ENCODE data around the gene TRAF3IP1. TPM values are rescaled to one million over a fixed set of nuclear protein-coding genes. Genes with fewer than 3 reads are reported as not detected.

The TRAF3IP1 gene
- total and polyA plus RNA-seq, 2 of the 13 experiments (the other 11 are each of a cell fraction or from before 2014, with no cell fraction given), result 4.1 to 12.9 TPM

DNA sequence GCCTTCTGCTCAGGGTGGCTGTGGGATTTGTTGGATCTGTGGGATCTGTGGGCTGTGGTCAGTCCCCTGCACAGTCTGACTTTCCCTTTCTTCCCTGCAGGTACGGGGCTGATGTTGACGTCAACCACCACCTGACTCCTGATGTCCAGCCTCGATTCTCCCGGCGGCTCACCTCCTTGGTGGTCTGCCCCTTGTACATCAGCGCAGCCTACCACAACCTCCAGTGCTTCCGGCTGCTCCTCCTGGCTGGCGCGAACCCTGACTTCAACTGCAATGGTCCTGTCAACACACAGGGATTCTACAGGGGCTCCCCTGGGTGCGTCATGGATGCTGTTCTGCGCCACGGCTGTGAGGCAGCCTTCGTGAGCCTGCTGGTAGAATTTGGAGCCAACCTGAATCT lies 123.9 kb downstream of the TRAF3IP1 start:
- TF ChIP-seq, protein P1, sequence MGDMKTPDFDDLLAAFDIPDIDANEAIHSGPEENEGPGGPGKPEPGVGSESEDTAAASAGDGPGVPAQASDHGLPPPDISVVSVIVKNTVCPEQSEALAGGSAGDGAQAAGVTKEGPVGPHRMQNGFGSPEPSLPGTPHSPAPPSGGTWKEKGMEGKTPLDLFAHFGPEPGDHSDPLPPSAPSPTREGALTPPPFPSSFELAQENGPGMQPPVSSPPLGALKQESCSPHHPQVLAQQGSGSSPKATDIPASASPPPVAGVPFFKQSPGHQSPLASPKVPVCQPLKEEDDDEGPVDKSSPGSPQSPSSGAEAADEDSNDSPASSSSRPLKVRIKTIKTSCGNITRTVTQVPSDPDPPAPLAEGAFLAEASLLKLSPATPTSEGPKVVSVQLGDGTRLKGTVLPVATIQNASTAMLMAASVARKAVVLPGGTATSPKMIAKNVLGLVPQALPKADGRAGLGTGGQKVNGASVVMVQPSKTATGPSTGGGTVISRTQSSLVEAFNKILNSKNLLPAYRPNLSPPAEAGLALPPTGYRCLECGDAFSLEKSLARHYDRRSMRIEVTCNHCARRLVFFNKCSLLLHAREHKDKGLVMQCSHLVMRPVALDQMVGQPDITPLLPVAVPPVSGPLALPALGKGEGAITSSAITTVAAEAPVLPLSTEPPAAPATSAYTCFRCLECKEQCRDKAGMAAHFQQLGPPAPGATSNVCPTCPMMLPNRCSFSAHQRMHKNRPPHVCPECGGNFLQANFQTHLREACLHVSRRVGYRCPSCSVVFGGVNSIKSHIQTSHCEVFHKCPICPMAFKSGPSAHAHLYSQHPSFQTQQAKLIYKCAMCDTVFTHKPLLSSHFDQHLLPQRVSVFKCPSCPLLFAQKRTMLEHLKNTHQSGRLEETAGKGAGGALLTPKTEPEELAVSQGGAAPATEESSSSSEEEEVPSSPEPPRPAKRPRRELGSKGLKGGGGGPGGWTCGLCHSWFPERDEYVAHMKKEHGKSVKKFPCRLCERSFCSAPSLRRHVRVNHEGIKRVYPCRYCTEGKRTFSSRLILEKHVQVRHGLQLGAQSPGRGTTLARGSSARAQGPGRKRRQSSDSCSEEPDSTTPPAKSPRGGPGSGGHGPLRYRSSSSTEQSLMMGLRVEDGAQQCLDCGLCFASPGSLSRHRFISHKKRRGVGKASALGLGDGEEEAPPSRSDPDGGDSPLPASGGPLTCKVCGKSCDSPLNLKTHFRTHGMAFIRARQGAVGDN (CRISPR knock-in tag; IDR thresholded peaks at IDR 0.05), result peak; percentile 33; the same call in 1 of the 2 replicates
- TF ChIP-seq AGO2 (optimal IDR thresholded peaks at IDR 0.05; ENCODE audit: low read depth, low read length) (peak; percentile 48), ZBTB38 (CRISPR knock-in tag; IDR thresholded peaks at IDR 0.05) (no peak), ZNF24 (IDR thresholded peaks at IDR 0.05) (no peak)
- H3K27ac ChIP-seq (ENCODE audit: extremely low read length, insufficient read depth, low read length), result no peak overlapping the region
- H3K4me2 ChIP-seq (ENCODE audit: low read depth, low read length), result no peak overlapping the region
- no peaks in the 10 kb centered on the region for H3K27me3 ChIP-seq (ENCODE audit: control insufficient read depth in 1 of 2, insufficient read depth in 2 of 2, low read length in 2 of 2)
- intact Hi-C loops (cut with micrococcal nuclease; ENCODE audit: unreplicated experiment), result loop anchor here (10.0 kb wide), 1 partner anchor 379 kb away; the partner anchor contains the start of gene SCLY
- H3K9me3 ChIP-seq (ENCODE audit: low read length), result no peaks in the 10 kb centered on the region
- DNase-seq (ENCODE audit: low spot score), result no peak
- no peak for ATAC-seq
- 98% methylated on average over 13 of the region's 13 CpGs for WGBS (ENCODE audit: low lambda C conversion rate)
- no TSS peak for BruUV-seq (replicated peaks)
- in situ Hi-C loops (cut with HindIII; ENCODE audit: extremely low pct_ligation_motif_present, low pct_unique_long_range_greater_than_20kb), result no loop called here
- no peaks in the 10 kb centered on the region for H4K20me1 ChIP-seq (ENCODE audit: insufficient read depth, low read length)
- H3K9ac ChIP-seq (ENCODE audit: insufficient read depth, low read depth, low read length), result no peak overlapping the region
- ChIA-PET POLR2A (no interaction called here), CTCF (ENCODE audit: low intra/inter-chr PET ratio, low total read pairs) (no interaction called here)
- H3K36me3 ChIP-seq (replicated peaks in 1 of 2; ENCODE audit: control insufficient read depth in 1 of 2, insufficient read depth in 2 of 2, low read length in 2 of 2), result peaks cover 43 to 78% of the 10 kb centered on the region in 2 experiments
- H3K4me3 ChIP-seq (replicated peaks in 1 of 3; ENCODE audit: insufficient read depth in 1 of 3, low read depth in 2 of 3, low read length in 3 of 3), result no peak overlapping the region
- FAIRE-seq, result no peak
- H2AFZ ChIP-seq (ENCODE audit: low read length), result no peak overlapping the region
- peaks cover 59% of the 10 kb centered on the region for H3K79me2 ChIP-seq (ENCODE audit: insufficient read depth, low read length)
- H3K4me1 ChIP-seq (ENCODE audit: insufficient read depth, low read length), result peaks cover 52% of the 10 kb centered on the region
